ENCODE results near the gene SACS.
A peak's percentile ranks its signal among the peaks of the same experiment; 100 is the strongest.
"Not testable (repeated sequence)": the region's sequence is repeated elsewhere in the genome, so short reads cannot be mapped to it uniquely, and the experiment has no call there.

The SACS gene

DNA sequence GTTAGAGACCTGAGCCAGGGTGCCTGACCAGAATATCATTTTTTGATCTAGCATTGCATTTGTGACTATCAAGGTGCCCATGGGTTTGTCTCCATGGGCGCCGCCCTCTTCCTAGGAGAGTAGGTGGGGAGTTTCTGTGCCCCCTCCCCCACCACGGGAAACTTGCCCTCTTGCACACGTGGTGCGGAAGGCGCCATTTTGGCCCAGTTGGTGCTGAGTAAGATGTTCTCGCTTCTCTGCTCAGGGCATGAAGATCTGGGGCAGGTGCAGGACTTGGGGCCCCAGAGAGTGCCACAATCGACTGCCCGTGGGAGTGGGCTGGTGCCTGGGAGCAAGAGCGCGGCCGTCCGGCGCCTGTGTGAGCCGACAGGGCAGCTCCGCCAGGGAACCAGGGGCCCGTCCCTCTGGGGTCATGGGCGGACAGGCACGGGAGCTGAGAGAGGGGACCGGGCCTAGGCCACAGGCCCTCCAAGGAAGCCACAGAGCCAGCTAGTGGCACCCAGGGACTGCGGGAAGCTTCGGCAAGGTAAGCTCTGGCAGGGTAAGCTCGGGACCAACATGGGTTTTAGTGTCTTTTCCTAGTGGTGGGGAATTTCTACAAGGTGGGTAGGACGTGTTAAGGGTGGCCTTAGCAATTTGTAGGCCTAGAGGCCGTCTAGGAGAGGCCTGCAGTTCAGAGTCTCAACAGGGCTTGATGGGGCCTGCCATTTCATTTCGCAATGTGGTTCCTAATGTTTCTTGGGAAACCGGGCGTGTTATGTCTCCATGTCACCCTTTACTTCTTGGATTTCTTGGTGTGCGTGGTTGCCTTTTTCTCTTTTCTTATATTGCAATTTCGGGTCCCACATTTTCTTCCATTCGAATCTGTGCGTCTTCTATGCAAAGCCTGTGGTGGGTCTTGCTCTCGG lies 14.5 kb downstream of the SACS start:
- DNase-seq (ENCODE audit: low read depth in 3 of 3) = no peak

DNA sequence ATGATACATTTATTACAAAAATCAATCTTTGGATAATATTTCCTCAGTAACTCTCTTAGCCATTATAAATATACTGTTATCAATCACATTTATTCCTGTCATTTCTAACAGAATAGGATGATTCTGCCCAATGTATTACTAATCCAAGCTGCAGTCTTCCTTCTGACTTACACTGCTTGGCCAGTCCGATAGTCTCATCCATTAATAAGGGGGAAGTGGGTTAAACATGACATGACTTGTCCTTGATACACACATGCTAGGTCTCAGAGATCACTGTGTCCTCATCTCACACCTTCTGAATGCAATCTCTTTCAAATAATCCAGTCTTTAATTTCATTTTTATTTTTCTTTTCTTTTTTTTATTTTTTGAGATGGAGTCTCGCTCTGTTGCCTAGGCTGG lies 18.8 kb downstream of the SACS start:
- no peak for DNase-seq (ENCODE audit: low read depth in 3 of 3)

GRCh38 chr13:23411706-23412105 lies 21.8 kb downstream of the SACS start:
- no peak for DNase-seq (ENCODE audit: low read depth in 3 of 3)

- no peak for DNase-seq (ENCODE audit: low read depth in 3 of 3)
These were observed 22.3 kb downstream of the SACS start for GRCh38 chr13:23411220-23411619.

DNA sequence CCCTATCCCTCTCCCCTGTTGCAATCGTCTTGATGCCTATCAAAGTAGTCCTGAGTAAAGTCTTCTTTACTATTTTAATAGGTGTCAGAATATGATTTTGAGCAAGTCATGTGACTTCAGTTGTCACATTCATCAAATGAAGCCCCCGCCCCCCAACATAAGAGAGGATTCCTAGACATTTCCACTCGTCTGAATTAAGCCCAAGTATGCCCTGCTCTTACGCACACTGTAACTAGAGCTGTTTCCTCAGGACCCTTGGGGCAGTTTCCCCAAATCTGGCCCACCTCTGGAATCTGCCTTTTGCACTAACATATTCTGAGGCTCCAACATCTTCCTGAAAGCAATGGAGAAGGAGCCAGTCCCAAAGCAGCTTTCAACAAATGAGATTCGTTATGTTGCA lies 25.5 kb downstream of the SACS start:
- DNase-seq (ENCODE audit: low read depth in 3 of 3) = no peak

DNA sequence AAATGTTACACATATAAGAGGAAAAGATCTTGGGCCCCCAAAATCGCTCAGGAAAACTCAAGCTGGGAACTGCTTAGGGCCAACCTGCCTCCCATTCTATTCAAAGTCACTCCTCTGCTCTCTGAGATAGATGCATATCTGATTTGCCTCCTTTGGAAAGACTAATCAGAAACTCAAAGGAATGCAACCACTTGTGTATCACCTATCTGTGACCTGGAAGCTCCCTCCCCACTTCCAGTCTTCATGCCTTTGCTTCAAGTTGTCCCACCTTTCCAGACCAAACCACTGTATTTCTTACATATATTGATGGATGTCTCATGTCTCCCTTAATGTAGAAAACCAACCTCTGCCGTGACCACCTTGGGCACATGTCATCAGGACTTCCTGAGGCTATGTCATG lies 32.3 kb downstream of the SACS start:
- not testable (repeated sequence) for DNase-seq (ENCODE audit: low read depth in 3 of 3)

GRCh38 chr13:23399347-23399746 lies 34.2 kb downstream of the SACS start:
- DNase-seq (ENCODE audit: low read depth in 3 of 3) = no peak

DNA sequence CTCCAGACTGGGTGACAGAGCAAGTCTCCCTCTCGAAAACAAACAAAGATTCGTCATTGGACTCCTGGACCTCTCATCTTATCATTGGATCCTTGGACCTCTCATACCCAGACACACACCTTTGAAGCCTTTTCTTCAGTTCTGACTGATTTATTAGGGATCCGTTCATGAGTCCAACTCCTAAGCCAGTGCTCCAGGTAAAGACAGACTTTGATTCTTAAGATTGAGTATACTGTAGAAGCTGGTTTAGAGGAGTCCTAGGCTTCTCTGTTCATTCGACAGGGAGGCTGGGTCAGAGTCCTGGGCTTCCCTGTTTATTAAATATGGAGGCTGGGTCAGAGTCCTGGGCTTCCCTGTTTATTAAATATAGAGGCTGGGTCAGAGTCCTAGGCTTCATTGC lies 38.7 kb downstream of the SACS start:
- no peak for DNase-seq (ENCODE audit: low read depth in 3 of 3)

- DNase-seq (ENCODE audit: low read depth in 3 of 3) = no peak
These were observed 40.4 kb downstream of the SACS start for GRCh38 chr13:23392925-23393645.

DNA sequence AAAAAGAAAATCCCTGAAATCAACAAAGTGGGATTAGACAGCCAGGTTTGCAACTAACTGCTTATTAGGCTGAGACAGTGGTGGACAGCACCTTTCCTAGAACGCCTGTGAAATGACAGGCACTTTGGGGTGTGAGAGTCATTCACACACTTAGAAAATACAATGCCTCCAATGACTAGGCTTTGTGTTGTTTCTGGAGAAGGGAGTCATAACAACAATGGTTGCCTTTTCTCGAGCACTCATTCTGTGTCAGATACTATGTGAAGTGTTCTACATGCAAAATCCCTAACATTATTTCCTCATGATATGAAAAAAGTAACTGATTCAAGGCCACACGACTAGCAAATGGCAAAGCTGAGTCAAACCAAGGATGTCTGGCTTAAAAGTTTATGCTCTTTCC lies 41.2 kb downstream of the SACS start:
- no peak for DNase-seq (ENCODE audit: low read depth in 3 of 3)

GRCh38 chr13:23391752-23392151 lies 41.8 kb downstream of the SACS start:
- DNase-seq (ENCODE audit: low read depth in 3 of 3) = no peak

GRCh38 chr13:23386533-23386932 lies 47.0 kb downstream of the SACS start:
- DNase-seq (ENCODE audit: low read depth in 3 of 3) = no peak

GRCh38 chr13:23385931-23386330 lies 47.6 kb downstream of the SACS start:
- no peak for DNase-seq (ENCODE audit: low read depth in 3 of 3)

DNA sequence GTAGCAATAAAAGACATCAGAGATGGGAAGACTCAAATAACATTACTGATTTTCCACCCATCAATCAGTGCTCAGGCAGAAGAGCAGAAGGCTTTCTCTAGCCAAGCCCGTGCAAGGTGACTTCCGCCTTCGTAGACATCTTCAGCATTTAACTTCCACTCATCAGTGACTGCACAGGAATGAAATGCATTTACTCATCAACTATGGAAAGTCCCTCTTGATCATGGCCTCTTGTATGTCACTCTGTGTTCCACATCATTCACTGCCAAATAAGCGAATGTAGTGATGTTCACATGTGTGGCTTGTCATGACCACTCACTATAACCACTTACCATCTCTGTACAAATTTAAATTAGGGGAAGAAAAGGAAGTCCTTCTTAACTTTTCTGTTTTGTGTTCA lies 49.4 kb downstream of the SACS start:
- DNase-seq (ENCODE audit: low read depth in 3 of 3) = no peak

DNA sequence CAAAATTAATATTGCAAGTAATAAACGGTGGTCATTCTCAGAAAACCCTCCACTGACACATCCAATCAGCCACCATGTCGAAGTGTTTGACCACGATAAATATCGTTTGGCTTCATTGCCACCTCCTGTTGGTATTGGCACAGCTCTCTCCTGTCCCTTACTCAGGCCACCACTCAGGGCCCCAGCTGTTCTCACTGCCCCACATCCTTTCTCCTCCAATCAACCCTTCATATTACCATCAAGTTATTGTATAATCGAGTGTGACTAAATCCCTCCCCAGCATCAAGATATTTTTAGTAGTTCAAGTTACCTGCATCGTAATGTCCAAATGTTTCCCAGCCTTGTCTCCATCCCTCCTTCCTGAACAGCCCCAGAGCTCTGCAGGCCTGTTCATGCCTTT lies 50.4 kb downstream of the SACS start:
- no peak for DNase-seq (ENCODE audit: low read depth in 3 of 3)

DNA sequence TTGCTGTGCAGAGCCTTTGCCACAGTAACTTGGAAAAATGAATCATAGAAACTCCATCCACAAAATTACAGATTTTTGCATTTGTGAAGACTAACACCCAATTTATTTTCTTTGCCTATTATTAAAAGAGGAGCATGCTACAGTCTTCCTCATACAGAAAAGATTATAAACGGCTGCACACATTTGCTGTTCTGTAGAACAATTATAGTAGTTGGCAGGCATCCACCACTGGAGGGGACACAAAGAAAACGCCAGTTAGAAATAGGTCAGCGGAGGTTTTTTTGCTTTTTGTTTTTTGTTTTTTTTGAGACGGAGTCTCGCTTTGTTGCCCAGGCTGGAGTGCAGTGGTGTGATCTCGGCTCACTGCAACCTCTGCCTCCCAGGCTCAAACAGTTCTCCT lies 51.6 kb downstream of the SACS start:
- no peak for DNase-seq (ENCODE audit: low read depth in 3 of 3)

GRCh38 chr13:23380534-23380933 lies 53.0 kb downstream of the SACS start:
- DNase-seq (ENCODE audit: low read depth in 3 of 3) = no peak

DNA sequence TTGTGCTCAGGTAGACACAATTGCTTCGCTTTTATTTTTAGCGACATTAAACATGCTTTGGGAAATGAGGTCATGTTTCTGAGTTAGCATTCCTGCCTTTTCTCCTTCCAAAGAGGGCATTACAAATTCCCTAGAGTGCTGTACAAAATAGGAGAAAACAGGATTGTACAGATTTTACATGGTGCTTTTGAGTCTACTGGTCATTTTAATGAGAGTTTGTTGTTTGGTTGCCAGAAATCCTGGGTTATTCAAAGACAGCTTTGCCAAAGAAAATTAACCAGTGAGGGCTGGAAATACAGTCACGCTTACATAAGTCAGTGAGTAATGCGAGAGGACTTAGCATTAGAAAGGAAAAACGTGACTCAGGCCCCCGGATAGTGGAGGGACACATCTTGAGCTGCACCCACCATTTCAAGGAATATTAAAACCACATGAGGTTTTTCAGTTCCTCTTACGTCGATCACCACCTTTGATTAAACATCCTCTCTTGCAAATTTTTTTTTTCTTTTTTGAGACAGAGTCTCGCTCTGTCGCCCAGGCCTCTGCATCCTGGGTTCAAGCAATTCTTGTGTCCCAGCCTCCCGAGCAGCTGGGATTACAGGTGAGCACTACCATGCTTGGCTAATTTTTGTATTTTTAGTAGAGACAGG lies 55.4 kb downstream of the SACS start:
- DNase-seq (ENCODE audit: low read depth in 3 of 3) = peak; percentile 24 to 49 (median 43)

- DNase-seq (ENCODE audit: low read depth in 3 of 3) = no peak
These were observed 55.9 kb downstream of the SACS start for GRCh38 chr13:23377579-23377978.

DNA sequence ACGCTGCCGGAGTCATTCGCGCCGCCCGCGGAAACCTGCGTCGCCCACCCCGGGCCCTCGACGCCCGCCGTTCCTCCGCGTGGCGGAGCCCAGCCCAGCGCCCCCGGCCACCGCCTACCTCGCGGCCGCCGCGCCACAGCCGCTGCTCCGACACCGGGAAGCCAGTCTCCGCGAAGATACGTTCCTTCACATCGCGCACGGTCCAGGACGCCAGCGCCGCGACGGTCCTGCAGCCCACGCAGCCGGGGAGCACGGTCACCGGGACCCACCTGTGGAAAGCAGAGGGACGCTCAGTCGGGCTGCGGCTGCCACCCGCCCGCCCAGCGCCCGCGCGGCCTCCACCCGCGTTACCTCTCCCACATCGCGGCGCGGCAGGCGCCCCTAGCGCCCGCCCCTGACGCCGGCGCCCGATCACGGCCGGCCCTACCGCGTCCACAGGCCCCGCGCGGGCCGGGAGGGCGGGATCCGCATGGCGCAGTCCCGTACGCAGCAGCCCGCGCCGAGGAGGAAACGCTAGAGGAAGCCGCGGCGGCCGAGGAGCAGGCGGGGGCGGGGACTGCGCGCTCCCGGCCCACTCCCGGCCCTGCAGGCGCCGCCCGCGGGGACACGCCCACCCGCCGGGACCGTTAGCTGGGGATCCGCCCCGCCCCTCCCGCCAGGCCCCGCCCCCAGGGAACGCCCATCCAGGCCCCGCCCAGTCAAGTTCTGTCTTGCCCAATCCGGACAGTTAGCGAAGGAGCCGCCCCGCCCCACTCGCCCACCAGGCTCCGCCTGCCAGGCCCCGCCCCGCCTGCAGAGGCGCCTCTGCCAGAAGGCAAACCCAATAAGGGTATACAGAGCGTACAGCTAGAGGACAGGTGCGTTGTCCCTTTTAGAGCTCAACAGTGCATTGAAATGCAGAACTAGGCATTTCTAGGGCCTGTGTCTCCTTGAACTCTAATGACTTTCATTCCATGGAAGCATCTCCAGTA lies 58.2 kb downstream of the SACS start:
- peak; percentile 95 to 97 (median 95) for DNase-seq (ENCODE audit: low read depth in 3 of 3)

DNA sequence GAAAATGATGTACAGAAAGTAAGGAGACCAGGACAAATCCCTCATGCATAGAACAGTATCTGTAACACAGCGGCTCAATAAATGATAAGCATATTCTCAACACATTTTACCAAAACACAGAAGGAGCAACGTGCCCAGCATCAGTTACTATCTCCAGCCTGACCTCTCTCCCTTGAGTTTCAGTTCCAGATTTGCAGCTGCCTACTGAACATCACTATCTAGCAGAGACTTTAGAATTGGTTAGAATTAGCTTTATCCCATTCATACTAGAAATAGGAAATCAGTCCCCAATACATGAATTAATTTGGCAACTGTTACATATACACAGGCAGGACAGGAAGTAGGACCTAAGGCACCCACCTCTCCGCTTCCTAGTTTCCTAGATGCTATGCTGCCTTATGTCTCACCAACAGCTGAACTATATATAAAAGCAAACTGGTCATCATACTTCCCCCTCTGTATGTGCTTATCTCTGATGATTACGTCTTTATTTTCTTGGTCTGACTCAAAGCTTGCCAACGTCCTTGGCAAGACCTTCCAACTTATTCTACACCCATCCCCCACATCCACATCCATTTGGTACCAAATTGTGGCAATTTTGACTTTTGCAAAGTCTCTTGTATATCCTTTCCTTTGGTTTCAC lies 61.1 kb downstream of the SACS start:
- no peak for DNase-seq (ENCODE audit: low read depth in 3 of 3)

All from stimulated activated CD4-positive, alpha-beta T cell treated with anti-CD3 and anti-CD28 coated beads, TNF-alpha, amount 100 ng/mL, for 48 hours (primary cell).